ENCODE measurements around the gene SERTAD3.
A peak's percentile ranks its signal among the peaks of the same experiment; 100 is the strongest.
"Not testable (repeated sequence)": the region's sequence is repeated elsewhere in the genome, so short reads cannot be mapped to it uniquely, and the experiment has no call there.

The SERTAD3 gene

DNA sequence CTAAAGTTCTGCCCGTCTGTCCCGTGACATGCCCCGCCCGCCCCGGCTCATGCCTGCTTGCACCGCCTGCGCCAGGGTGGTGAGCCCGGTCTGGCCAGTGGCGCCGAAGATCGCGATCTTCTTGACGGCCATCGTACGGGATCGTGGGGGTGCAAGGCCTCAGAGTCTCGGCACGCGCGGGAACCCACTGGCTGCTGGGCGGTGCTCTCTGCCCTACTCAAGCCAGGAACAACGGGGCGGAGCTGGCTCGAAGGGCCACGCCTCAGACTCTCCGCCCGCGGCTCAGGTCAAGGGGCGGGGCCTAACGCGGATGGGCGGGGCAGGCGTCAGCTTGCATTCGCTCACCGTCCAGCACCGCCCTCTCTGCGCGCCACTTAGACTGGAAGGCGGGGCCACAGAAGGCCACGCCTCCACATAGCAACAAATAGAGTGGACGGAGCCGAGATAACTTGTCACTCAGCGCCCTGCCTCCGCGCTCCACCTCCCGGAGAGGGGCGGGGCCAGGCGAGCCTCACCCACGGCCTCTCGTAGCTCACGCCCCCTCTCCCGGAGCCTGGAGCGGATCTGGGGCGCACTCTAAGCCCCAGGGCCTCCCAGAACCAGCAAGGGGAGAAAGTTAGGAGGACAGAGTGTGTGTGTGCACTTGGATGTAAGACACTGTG is 21.6 kb upstream of the SERTAD3 start, which contains the start of gene BLVRB:
Gene BLVRB (minus strand): TSS at position 189 of the 662 bp plus-strand sequence. CDS start 57 bp downstream, at position 132.
- DNase-seq = peak; percentile 100
- TF ChIP-seq GATA1 (IDR thresholded peaks at IDR 0.05; ENCODE audit: low read depth, low read length) (no peak), POLR2A (IDR thresholded peaks at IDR 0.05; ENCODE audit: low read length) (peak; percentile 93)

DNA sequence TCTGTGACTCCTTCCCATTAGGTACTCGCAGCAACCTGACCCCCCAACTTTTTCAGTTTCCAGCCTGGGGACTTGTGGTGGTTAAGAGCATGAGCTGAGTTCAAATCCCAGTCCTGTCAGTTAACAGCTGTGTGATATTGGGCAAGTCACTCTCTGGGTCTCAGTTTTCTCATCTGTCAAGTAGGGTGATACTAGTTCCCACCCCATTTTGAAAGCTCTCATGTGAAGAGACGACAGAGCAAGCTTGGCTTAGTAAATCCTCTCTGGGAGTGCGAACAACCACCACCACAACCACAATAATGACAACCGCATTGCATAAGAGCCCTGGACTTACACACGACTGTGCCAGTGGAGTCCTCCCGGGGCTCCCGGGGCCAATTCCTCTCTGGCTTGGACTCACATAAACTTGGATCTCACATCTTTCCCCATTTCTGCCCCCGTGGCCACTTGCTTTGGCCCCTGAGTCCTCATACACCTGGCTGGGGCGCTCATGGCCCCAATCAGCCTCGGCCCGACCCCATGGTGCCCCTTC is 21.0 kb upstream of the SERTAD3 start:
- TF ChIP-seq POLR2A (IDR thresholded peaks at IDR 0.05; ENCODE audit: low read length) (peak; percentile 15), GATA1 (IDR thresholded peaks at IDR 0.05; ENCODE audit: low read depth, low read length) (no peak)
- peak in 1 of 2 experiments; percentile 95 for DNase-seq

DNA sequence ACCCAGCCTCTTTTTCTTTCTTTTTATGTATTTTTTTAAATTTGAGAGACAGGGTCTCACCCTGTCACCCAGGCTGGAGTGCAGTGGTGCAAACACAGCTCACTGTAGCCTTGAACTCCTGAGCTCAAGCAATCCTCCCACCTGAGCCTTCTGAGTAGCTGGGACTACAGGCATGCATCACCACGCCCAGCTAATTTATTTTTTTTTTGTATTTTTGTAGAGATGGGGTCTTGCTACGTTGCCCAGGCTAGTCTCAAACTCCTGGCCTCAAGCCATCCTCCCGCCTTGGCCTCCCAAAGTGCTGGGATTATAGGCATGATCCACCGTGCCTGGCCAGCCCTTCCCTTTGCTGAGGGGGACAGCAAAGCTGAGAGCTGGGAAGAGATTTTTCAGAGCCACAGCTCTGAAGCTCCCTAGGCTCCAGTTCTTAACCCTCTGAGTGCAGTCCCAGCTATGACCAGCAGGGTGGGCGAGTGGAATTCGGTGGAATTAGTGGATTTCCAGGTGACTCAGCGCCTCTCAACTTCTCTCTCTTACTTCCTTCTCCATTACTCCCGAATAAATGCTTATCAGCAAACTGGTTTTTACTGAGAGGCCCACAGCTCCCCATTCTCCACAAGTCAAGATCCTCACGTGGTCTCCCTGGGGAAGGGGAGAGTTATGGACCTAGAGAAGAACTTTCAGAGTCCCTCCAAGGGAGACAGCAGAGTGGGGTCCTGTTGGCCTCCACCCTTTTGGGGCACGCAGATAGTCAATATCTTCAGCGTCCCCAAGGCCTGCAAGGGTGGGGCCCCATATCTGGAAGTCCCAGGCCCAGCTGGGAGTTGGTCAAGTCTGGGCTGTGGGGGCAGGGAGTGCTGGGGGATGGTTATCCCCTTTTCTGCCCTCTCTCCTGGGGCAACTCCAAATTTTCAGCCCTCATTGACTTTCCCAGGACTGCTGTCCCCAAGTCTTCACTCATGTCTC is 20.2 kb upstream of the SERTAD3 start:
- peak; percentile 96 to 99 for DNase-seq
- TF ChIP-seq POLR2A (IDR thresholded peaks at IDR 0.05; ENCODE audit: low read length) (peak; percentile 57), GATA1 (IDR thresholded peaks at IDR 0.05; ENCODE audit: low read depth, low read length) (peak; percentile 65)

DNA sequence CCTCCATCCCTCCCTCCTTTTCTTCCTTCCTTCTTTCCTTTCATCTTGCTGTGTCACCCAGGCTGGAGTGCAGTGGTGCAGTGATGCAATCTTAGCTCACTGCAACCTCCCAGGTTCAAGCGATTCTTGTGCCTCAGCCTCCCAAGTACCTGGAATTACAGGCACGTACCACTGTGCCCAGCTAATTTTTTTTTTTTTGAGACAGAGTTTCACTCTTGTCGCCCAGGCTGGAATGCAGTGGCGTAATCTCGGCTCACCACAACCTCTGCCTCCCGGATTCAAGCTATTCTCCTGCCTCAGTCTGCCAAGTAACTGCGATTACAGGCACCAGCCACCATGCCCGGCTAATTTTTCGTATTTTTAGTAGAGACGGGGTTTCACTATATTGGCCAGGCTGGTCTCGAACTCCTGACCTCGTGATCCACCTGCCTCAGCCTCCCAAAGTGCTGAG is 19.5 kb upstream of the SERTAD3 start:
- peak; percentile 71 to 84 for DNase-seq

DNA sequence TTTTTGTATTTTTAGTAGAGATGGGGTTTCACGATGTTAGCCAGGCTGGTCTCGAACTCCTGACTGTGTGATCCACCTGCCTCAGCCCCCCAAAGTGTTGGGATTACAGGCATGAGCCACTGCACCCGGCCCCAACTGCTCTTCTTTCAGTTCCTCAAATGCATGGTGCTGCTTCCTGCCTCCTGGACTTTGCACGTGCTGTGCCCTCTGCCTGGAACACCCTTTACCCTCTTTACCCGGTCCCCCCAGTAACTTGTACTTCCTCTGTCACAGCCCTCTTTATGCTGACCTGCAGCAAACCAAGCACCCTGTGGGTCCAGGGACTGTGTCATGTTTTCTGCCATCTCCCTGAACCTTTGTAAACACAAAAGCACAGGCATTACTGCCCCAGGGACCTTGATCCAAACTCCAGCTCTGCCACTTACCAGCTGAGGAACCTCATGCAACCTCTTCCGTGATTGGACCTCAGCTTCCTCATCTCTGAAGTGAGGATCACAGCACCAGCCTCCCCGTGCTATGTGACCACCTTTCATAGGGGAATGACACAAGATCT is 17.6 kb upstream of the SERTAD3 start:
- no peak for TF ChIP-seq GATA1 (IDR thresholded peaks at IDR 0.05; ENCODE audit: low read depth, low read length)
- peak; percentile 22 for TF ChIP-seq POLR2A (IDR thresholded peaks at IDR 0.05; ENCODE audit: low read length)
- no peak for DNase-seq

DNA sequence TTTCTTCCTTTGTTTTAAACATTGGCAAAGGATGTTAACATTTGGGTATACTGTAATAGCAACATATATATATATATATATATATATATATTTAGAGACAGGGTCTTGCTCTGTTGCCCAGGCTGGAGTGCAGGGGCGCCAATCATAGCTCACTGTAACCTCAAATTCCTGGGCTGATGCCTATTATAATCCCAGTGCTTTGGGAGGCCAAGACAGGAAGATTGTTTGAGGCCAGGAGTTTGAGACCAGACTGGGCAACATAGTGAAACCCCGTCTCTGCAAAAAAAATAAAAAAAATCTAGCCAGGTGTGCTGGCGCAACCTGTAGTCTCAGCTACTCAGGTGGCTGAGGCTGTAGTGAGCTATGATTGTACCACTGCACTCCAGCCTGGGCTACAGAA is 16.1 kb upstream of the SERTAD3 start:
- no peak for DNase-seq
- no peak for TF ChIP-seq GATA1 (IDR thresholded peaks at IDR 0.05; ENCODE audit: low read depth, low read length)
- TF ChIP-seq POLR2A (IDR thresholded peaks at IDR 0.05; ENCODE audit: low read length) = no peak

DNA sequence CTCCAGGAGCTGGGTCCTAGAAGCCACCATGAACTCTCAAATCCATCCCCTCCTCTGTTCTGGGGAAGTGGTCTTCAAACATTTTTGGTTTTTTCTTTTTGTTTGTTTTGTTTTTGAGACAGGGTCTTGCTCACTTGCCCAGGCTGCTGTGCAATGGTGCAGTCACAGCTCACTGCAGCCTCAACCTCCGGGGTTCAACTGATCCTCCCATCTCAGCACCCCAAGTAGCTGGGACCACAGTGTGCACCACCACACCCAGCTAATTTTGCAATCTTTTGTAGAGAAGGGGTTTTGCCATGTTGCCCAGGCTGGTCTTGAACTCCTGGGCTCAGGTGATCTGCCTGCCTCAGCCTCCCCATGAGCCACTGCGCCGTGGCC is 14.5 kb upstream of the SERTAD3 start:
- TF ChIP-seq GATA1 (IDR thresholded peaks at IDR 0.05; ENCODE audit: low read depth, low read length) = no peak
- no peak for TF ChIP-seq POLR2A (IDR thresholded peaks at IDR 0.05; ENCODE audit: low read length)
- DNase-seq = no peak

DNA sequence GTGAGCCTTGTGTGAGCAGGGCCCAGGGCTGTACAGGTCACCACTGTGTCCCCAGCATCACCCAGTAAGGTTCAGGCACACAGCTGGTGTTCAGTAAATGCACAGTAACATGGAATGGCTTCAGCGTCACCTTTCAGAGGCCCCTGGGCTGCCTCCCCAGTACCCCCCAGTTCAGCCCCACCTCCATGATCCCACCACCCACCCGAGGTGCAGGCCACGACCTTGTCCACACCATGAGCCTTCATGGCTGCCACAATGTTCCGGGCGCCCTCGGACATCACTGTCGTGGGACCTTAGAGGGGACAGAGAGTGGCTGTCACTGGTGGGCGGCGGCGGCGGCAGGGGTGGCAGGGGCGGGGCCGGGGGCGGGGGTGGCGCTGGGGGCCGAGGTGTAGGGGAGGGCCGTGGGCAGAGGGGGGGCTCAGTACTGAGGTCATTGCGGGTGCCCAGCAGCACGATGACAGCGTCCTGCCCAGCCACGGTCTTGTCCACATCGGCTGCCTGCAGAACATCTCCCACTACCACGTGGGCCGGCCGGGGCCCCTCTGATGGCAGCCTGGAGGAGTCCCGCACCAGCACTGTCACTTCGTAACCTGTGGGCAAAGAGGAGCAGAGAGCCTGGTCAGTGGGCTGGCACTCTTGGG is 13.9 kb upstream of the SERTAD3 start:
- DNase-seq = no peak
- no peak for TF ChIP-seq POLR2A (IDR thresholded peaks at IDR 0.05; ENCODE audit: low read length)

DNA sequence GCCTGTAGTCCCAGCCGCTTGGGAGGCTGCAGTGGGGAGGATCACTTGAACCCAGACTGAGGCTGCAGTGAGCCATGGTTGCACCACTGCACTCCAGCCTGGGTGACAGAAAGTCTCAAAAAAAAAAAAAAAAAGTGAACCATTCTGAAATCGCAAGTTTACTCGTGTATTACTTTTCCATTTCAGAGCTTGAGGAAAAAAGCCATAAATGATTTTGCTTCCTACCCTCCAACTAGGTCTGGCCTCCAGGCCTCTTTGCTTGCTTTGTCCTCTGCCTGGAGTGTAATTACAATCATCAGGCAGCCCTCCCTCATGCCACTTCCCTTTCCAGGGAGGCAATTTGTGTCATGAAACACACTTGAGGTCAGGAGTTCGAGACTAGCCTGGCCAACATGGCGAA is 12.9 kb upstream of the SERTAD3 start:
- TF ChIP-seq GATA1 (IDR thresholded peaks at IDR 0.05; ENCODE audit: low read depth, low read length) = no peak
- no peak for TF ChIP-seq POLR2A (IDR thresholded peaks at IDR 0.05; ENCODE audit: low read length)
- DNase-seq = no peak

DNA sequence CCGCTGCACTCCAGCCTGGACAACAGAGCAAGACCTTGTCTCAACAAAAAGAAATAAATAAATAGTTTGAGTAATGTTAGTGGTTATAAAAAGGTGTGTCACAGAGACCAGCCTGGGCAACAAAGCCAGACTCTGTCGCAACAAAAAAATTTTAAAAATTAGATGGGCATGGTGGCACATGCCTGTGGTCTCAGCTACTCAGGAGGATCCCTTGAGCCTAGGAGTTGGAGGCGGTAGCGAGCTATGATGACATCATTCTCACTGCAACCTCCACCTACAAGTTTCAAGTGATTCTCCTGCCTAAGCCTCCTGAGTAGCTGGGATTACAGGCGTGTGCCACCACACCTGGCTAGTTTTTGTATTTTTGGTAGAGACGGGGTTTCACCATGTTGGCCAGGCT is 9.8 kb upstream of the SERTAD3 start:
- not testable (repeated sequence) for DNase-seq

DNA sequence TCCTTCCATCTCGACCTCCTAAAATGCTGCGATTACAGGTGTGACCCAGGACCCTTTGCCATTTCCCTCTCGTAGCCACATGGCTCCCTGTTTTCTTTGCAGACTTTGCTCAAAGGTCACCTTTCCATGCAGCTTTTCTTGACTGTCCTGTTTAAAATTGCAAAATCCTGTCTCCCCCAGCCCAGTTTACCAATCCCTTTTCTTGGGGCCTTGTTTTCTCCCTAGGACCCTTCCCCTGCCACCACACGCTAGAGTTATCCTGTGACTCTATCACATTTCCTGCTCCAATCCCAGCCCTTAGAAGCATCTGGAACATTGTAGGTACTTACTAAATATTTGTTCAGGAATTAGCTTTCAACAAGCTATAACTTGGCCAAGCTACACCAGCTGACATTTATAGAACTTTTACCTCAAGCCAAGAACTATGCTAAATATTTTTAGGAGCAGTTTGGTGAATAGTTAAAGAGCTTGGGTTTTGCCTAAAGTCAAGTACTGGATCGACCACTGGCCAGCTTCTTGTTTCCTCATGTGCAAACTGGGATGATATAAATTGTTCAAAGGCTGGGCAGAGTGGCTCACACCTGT is 9.1 kb upstream of the SERTAD3 start:
- TF ChIP-seq GATA1 (IDR thresholded peaks at IDR 0.05; ENCODE audit: low read depth, low read length) = no peak
- no peak for TF ChIP-seq POLR2A (IDR thresholded peaks at IDR 0.05; ENCODE audit: low read length)
- DNase-seq = no peak

DNA sequence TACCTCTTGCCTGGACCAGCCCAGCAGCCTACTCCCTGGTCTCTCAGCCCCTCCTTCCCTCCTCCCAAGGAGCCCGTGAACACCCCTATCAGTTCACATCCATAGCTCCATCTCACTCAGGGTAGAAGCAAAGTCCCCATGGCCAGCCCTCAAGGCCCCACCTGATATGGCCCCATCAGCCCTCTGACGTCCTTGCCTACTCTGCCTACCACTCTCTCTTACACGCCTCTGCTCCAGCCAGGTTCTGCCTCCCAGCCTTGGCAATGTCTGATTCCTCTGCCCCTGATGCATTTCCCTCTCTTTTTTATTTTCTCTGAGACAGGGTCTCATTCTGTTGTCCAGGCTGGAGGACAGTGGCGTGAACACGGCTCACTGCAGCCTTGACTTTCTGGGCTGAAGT is 7.9 kb upstream of the SERTAD3 start:
- no peak for TF ChIP-seq GATA1 (IDR thresholded peaks at IDR 0.05; ENCODE audit: low read depth, low read length)
- TF ChIP-seq POLR2A (IDR thresholded peaks at IDR 0.05; ENCODE audit: low read length) = peak; percentile 43

DNA sequence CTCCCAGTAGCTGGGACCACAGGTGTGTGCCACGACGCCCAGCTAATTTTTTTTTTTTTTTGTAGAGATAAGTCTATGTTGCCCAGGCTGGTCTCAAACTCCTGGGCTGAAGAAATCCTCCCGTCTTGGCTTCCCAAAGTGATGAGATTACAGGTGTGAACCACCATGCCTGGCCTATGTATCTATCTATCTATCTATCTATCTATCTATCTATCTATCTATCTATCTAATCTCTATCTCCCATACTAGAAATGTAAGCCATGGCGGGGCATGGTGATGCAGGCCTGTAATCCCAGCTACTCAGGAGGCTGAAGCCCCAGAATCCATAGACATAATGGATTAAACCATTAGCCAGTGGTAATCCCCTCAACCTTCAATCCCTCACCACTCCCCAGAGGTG is 6.5 kb upstream of the SERTAD3 start:
- no peak for DNase-seq
- TF ChIP-seq GATA1 (IDR thresholded peaks at IDR 0.05; ENCODE audit: low read depth, low read length) = no peak
- no peak for TF ChIP-seq POLR2A (IDR thresholded peaks at IDR 0.05; ENCODE audit: low read length)

More for the DNA sequence above, 7.9 kb upstream of the SERTAD3 start:
- DNase-seq = no peak
